Prostate gland (tissue), 2 donors: ENCODE results near the gene INSYN2B. TPM values are rescaled to one million over a fixed set of nuclear protein-coding genes. Genes with fewer than 3 reads are reported as not detected.

ENCODE experiments used
- DNase-seq: peaks from one replicate; pipeline ENCODE4 v3.0.0-alpha.2; 2019; ENCODE audit warnings: low spot score
- H3K27ac ChIP-seq, 2 donors: fragments of 200-600 bp; sonication (generic); 2 replicates each; pipeline ENCODE4 v1.5.1; 2017 to 2019
- H3K27me3 ChIP-seq: fragments of 200-600 bp; sonication (generic); replicated peaks from 2 replicates; pipeline ENCODE4 v1.5.1; 2019; ENCODE audit not compliant: insufficient read depth
- H3K36me3 ChIP-seq, 2 donors: fragments of 200-600 bp; sonication (generic); 1 replicate in 1 of 2; 2 replicates in 1 of 2; pipeline versions ENCODE4 v1.5.1 to v1.8.1; 2017 to 2019
- H3K4me1 ChIP-seq: fragments of 200-600 bp; sonication (generic); replicated peaks from 2 replicates; pipeline ENCODE4 v1.5.1; 2019
- H3K4me3 ChIP-seq, 2 donors: fragments of 200-600 bp; sonication (generic); 2 replicates each; pipeline ENCODE4 v1.5.1; 2017 to 2019
- H3K9me3 ChIP-seq: fragments of 200-600 bp; sonication (generic); 2 replicates; pipeline ENCODE4 v1.5.1; 2017
- POLR2A ChIP-seq: fragments of 450-650 bp; IDR thresholded peaks from one replicate; pipeline ENCODE4 v1.6.1; 2016; ENCODE audit warnings: antibody characterized with exemption, mild to moderate bottlenecking
- POLR2AphosphoS5 ChIP-seq: sonication (generic); formaldehyde crosslinking; IDR thresholded peaks from one replicate; pipeline ENCODE4 v1.6.1; 2017; ENCODE audit warnings: antibody characterized with exemption
- WGBS: methylation state at CpG from one replicate; pipeline ENCODE4 v1.1.5; 2018; 5-methylcytosine and 5-hydroxymethylcytosine counted together
- intact Hi-C: fragments of 100-400 bp; cut with DNase I; formaldehyde crosslinking; loops from one replicate; pipeline ENCODE4 v1.14.2; 2022
- total RNA-seq, 2 donors: library from RNA; depleted of rRNA; stranded (reverse); fragments of >200 nt; gene quantifications; one replicate each; pipeline ENCODE4 v1.1.0, GENCODE V29; 2016
- TF ChIP-seq, protein P1 (sequence below), 4 experiments: fragments of 200-600 bp in 2 of 4; fragments of 450-650 bp in 2 of 4; sonication (generic) in 2 of 4; IDR thresholded peaks; 1 replicate in 3 of 4; 2 replicates in 1 of 4; pipeline ENCODE4 v1.5.1; 2016 to 2019; ENCODE audit warnings: antibody characterized with exemption in 4 of 4, mild to moderate bottlenecking in 2 of 4, moderate library complexity in 2 of 4

INSYN2B gene
- total RNA-seq, 2 donors from 2014 or later, result 0.17 to 8.4 TPM

DNA sequence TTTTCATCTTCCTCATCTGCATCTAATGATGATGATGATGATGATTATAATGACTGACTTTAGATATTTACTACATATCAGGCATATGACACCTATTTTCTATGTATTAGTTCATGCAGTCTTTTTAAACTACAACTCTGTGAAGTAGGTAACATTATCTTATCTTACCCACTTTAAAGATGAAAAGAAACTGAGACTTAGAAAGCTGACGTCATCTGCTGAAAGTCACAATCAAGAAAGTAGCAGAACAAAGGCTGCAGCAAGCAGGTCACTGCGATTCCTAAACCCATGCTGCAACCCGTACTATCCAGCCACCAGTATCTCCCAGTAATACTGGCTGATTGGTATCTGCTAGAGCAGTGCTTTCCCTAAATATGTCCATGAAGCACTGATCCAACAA lies 40.1 kb upstream of the INSYN2B start:
- no peak for DNase-seq
- Histone ChIP-seq H3K36me3 (no peaks in the 10 kb centered on the region), H3K4me1 (no peaks in the 10 kb centered on the region), H3K9me3 (no peaks in the 10 kb centered on the region), H3K27ac (no peak overlapping the region), H3K27me3 (no peaks in the 10 kb centered on the region), H3K4me3 (no peak overlapping the region)
- intact Hi-C loops, result no loop called here
- TF ChIP-seq, protein P1, sequence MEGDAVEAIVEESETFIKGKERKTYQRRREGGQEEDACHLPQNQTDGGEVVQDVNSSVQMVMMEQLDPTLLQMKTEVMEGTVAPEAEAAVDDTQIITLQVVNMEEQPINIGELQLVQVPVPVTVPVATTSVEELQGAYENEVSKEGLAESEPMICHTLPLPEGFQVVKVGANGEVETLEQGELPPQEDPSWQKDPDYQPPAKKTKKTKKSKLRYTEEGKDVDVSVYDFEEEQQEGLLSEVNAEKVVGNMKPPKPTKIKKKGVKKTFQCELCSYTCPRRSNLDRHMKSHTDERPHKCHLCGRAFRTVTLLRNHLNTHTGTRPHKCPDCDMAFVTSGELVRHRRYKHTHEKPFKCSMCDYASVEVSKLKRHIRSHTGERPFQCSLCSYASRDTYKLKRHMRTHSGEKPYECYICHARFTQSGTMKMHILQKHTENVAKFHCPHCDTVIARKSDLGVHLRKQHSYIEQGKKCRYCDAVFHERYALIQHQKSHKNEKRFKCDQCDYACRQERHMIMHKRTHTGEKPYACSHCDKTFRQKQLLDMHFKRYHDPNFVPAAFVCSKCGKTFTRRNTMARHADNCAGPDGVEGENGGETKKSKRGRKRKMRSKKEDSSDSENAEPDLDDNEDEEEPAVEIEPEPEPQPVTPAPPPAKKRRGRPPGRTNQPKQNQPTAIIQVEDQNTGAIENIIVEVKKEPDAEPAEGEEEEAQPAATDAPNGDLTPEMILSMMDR (IDR thresholded peaks at IDR 0.05), result no peak
- TF ChIP-seq POLR2AphosphoS5 (no peak), POLR2A (no peak)
- 86% methylated on average over 3 of the region's 3 CpGs for WGBS

DNA sequence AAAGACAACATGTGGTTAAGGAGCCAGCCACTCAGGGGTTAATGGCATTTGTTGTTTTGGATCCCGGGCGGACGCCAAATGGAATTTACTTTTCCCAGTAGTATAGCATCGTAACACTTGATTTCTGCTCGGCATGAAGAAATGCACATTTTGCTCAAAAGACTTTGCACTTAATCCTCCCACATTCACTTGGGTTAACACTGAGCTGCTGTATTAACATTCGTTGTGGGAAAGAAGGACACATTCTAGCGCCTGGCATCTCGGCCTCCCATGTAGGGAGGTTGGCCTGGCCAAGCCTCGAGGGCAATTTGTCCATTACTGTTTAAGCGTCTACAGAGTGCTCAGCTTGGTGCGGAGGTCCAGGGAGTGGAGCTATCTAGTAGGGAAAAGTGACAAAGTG lies 32.3 kb upstream of the INSYN2B start:
- no peaks in the 10 kb centered on the region for H3K9me3 ChIP-seq
- DNase-seq, result no peak
- H3K36me3 ChIP-seq, result no peaks in the 10 kb centered on the region
- H3K27ac ChIP-seq, result no peak overlapping the region
- H3K4me3 ChIP-seq, result no peak overlapping the region
- no peaks in the 10 kb centered on the region for H3K4me1 ChIP-seq
- no peaks in the 10 kb centered on the region for H3K27me3 ChIP-seq
- intact Hi-C loops, result no loop called here
- TF ChIP-seq POLR2AphosphoS5 (no peak), POLR2A (no peak)
- TF ChIP-seq, protein P1 (IDR thresholded peaks at IDR 0.05), result no peak
- WGBS, result 72% methylated on average over 11 of the region's 11 CpGs

DNA sequence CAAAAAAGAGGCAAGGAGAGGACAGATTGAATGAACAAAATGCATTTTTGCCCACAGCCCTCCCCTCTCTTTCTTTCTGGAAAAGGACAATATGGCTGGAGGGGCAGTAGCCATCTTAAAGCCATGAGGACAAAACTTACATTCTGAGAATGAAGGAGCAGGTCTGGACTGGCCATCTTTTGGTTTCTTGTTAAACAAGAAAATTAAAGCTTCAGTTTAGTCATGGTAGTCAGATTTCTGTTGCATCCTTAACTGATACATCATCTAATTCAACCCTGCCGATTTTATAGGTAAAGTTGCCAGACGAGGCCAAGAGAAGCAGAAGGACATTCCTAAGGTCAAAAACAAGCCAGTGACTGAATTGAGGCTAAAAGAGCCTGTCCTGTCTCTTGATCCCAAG lies 31.5 kb upstream of the INSYN2B start:
- no peak overlapping the region for H3K4me3 ChIP-seq
- DNase-seq, result no peak
- no peaks in the 10 kb centered on the region for H3K27me3 ChIP-seq
- H3K4me1 ChIP-seq, result no peaks in the 10 kb centered on the region
- 65% methylated on average over 2 of the region's 2 CpGs for WGBS
- no peaks in the 10 kb centered on the region for H3K36me3 ChIP-seq
- H3K9me3 ChIP-seq, result no peaks in the 10 kb centered on the region
- intact Hi-C loops, result no loop called here
- TF ChIP-seq POLR2AphosphoS5 (no peak), POLR2A (no peak)
- TF ChIP-seq, protein P1 (IDR thresholded peaks at IDR 0.05), result no peak
- H3K27ac ChIP-seq, result no peak overlapping the region

DNA sequence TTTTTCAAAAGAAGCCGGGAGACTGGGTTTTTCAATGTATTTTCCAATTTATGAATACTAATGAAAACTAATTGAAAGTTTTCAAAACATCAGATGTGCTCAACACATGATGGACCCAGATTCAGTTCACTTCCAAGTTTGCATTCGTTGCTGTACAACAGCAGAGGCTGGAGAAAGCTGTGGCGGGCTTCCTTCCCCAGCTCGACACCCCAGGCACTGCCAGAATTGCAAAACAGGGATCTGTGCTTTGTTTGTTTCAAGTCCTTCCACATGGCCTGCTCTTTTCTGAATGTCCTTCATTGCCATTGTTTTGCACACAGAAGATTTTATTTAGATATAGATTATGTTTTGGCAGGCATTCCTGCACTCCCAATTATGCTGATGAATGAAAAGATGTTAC lies 30.3 kb upstream of the INSYN2B start:
- Histone ChIP-seq H3K27ac (no peak overlapping the region), H3K36me3 (no peaks in the 10 kb centered on the region), H3K4me3 (no peak overlapping the region), H3K4me1 (no peaks in the 10 kb centered on the region), H3K27me3 (no peaks in the 10 kb centered on the region), H3K9me3 (no peaks in the 10 kb centered on the region)
- DNase-seq, result no peak
- 43% methylated on average over 4 of the region's 4 CpGs for WGBS
- TF ChIP-seq, protein P1 (IDR thresholded peaks at IDR 0.05), result no peak
- no peak for TF ChIP-seq POLR2A
- no peak for TF ChIP-seq POLR2AphosphoS5
- intact Hi-C loops, result no loop called here

DNA sequence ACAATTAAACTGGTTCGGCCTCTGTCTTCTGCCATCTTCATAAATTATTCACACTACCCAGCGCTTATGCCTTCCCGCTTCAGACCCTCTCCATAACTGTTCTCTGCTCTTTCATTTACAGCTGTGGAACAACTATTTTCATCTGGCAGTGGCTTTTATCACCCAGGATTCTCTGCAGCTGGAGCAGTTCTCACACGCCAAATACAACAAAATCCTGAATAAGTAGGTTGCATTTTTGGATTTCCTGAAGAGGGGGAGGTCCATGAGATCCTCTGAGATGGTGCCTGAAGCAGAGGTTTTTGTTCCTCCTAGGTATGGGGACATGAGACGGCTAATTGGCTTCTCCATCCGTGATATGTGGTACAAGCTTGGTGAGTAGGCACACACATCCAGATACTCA lies 28.1 kb upstream of the INSYN2B start:
- WGBS, result 70% methylated on average over 6 of the region's 6 CpGs
- no peak overlapping the region for H3K4me3 ChIP-seq
- H3K4me1 ChIP-seq, result no peaks in the 10 kb centered on the region
- H3K27me3 ChIP-seq, result no peaks in the 10 kb centered on the region
- no peak for TF ChIP-seq POLR2A
- TF ChIP-seq, protein P1 (IDR thresholded peaks at IDR 0.05), result no peak
- no peak for TF ChIP-seq POLR2AphosphoS5
- intact Hi-C loops, result no loop called here
- no peak for DNase-seq
- no peaks in the 10 kb centered on the region for H3K36me3 ChIP-seq
- H3K9me3 ChIP-seq, result no peaks in the 10 kb centered on the region
- H3K27ac ChIP-seq, result no peak overlapping the region
